22Rv1 (cell line): ENCODE measurements around the gene SMIM8.
"Not testable (repeated sequence)": the region's sequence is repeated elsewhere in the genome, so short reads cannot be mapped to it uniquely, and the experiment has no call there.

Experiments used
- H3K27ac ChIP-seq: fragments of 450-650 bp; 2 replicates; pipeline ENCODE4 v1.5.1; 2017
- ZFX ChIP-seq: fragments of 450-650 bp; IDR thresholded peaks from 2 replicates; pipeline ENCODE4 v1.6.1; 2017; ENCODE audit warnings: antibody characterized with exemption, borderline replicate concordance
- TF ChIP-seq, protein P1 (sequence below): fragments of 450-650 bp; IDR thresholded peaks from 2 replicates; pipeline ENCODE4 v1.5.1; 2017; ENCODE audit warnings: mild to moderate bottlenecking

Gene SMIM8

DNA sequence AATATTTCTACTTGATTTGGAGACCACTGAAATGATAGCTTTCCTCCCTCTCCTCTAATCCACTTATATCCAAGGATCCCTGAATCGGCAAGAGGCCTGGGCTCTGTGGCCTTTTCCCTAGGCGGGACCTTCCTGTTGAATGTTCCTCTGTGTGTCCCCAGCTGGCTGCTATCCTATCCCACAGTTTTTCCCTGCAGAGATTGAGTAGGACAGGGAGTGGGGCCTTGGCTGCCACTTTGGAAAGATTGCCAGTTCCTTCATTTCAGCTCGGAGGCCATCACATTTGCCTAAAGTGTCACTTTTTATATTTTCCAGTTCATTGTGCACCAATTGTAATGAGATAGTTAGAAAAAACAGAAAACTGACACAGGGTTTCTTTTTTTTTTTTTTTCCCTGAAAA lies 38.9 kb upstream of the SMIM8 start:
- TF ChIP-seq, protein P1, sequence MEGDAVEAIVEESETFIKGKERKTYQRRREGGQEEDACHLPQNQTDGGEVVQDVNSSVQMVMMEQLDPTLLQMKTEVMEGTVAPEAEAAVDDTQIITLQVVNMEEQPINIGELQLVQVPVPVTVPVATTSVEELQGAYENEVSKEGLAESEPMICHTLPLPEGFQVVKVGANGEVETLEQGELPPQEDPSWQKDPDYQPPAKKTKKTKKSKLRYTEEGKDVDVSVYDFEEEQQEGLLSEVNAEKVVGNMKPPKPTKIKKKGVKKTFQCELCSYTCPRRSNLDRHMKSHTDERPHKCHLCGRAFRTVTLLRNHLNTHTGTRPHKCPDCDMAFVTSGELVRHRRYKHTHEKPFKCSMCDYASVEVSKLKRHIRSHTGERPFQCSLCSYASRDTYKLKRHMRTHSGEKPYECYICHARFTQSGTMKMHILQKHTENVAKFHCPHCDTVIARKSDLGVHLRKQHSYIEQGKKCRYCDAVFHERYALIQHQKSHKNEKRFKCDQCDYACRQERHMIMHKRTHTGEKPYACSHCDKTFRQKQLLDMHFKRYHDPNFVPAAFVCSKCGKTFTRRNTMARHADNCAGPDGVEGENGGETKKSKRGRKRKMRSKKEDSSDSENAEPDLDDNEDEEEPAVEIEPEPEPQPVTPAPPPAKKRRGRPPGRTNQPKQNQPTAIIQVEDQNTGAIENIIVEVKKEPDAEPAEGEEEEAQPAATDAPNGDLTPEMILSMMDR: no peak
- TF ChIP-seq ZFX: no peak
- H3K27ac ChIP-seq: no peak overlapping the region

DNA sequence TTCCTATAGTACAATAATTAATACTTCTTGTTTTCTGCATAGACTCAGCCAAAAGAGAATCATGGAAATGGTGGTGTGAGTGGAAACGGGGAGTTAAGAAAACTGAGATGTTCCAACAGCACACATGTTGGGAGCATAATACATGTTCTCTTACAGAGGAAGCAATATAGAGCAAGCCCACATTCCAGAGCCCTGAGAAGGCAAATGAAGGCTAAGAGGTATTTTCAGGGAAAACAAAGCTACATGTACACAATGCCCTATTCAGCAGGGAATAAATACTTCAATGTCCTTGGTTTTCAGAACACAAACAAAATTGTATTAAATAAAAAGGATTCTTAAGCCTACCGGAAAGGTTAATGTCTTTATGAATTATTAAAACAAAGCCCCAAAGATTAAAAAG lies 35.1 kb upstream of the SMIM8 start:
- H3K27ac ChIP-seq: no peak overlapping the region
- no peak for TF ChIP-seq ZFX
- TF ChIP-seq, protein P1: no peak

DNA sequence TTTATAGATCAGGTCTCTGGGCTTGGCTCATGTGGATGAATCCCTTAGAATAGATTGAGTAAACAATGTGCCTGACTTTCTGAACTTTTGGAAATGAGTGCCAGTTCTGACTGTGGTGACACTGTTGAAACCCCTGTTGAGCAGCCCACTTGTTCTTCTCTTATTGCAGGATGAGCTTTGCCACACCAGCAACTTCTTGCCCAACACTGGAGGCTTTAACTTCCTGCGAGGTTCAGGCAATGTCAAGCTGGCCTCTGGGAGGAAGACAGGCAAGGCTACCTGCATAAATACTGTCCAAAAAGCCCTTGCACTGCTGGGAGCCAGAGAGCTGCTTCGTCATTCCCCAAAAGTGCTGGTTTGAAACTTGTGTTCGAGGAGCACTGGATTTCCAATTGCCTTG lies 32.8 kb upstream of the SMIM8 start:
- TF ChIP-seq, protein P1: no peak
- no peak for TF ChIP-seq ZFX

DNA sequence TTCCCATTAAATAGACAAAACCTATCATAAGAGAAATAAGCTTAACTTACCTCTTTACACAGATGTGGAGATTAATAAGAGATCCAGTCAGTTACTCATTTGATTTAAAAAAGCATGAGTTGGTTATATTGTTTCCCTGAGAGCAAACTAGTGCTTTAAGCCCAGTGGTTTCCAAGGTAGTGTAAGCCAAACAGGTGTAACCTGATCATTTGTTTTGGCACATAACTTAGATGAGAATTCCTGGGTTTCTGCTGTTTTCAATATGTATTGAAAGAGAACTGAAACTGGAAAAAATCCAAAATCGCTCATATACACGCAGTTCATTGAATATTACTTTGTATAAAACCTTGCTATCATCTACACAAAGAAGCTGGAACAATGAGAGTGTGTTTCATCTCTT lies 30.5 kb upstream of the SMIM8 start:
- H3K27ac ChIP-seq: no peak overlapping the region
- TF ChIP-seq ZFX: no peak
- TF ChIP-seq, protein P1: no peak

More for the DNA sequence above, 32.8 kb upstream of the SMIM8 start:
- no peak overlapping the region for H3K27ac ChIP-seq

DNA sequence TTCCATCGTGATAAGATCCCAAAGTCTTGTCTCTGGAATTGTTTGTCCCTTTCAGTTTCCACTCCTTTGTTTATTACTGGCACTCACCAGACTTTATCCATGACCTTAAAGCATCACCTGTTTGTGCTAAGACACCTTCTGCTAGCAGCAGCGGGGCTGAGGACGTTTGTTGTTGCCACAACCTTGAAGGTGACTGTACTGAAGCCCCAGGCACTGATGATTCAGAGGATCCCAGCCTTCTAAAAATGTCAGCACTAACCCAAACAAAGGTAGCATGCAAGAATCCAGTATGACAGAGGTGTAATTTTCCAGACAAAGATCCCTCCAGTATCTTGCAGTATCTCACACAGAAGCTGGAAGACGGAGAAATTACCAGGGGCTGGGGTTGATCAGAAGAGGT lies 28.9 kb upstream of the SMIM8 start:
- no peak for TF ChIP-seq ZFX
- TF ChIP-seq, protein P1: no peak

DNA sequence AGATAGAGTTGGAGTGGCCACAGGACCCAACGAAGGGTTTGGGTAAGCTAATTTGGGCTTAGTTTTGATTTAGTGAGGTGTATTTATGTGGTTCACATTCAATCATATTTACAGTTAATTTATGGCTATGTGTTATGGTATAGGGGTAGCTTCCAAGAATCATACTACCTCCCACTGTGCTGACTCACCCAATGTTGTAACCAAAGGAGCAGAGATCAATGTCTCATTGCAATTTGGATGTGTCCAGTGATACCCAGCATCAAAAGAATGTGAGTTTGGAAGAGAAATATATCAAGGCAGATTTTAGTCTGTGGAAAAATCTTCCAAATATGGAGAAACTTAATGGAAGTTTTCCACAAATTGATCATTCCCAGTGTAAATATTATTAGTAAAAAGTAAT lies 25.3 kb upstream of the SMIM8 start:
- TF ChIP-seq, protein P1: no peak
- no peak for TF ChIP-seq ZFX

More for the DNA sequence above, 28.9 kb upstream of the SMIM8 start:
- H3K27ac ChIP-seq: no peak overlapping the region

DNA sequence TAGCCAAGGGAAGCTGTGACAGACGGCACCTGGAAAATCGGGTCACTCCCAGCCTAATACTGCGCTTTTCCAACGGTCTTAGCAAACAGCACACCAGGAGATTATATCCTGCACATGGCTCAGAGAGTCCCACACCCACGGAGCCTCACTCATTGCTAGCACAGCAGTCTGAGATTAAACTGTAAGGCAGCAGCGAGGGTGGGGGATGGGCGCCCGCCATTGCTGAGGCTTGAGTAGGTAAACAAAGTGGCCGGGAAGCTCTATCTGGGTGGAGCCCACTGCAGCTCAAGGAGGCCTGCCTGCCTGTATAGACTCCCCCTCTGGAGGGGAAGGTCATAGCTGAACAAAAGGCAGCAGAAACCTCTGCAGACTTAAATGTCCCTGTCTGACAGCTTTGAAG lies 21.1 kb upstream of the SMIM8 start:
- not testable (repeated sequence) for H3K27ac ChIP-seq

More for the DNA sequence above, 25.3 kb upstream of the SMIM8 start:
- no peak overlapping the region for H3K27ac ChIP-seq

DNA sequence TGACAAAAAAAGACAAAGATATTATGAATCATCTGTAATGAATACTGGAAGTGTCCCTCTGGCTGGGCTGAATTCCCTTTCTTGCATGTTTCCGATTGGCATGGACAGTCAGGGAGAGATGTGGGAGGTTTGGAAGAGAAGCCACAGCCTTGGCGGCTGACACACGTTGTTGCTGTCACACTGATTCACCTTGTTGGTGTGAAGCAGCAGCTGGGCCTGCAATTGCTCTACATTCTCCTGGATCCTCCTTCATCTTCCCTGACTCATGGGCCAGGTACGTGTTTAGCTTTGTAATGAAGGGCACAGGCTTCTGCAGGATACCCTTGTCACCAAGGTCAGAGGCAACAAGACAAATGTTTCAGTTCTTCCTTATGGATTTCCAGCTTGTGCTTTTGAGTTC lies 13.4 kb upstream of the SMIM8 start:
- TF ChIP-seq ZFX: no peak
- TF ChIP-seq, protein P1: no peak
- H3K27ac ChIP-seq: no peak overlapping the region
